ENCODE results near the gene R3HDM4.
"Not testable (repeated sequence)": the region's sequence is repeated elsewhere in the genome, so short reads cannot be mapped to it uniquely, and the experiment has no call there.

R3HDM4 gene

GRCh38 chr19:879711-880438 is 33.1 kb downstream of the R3HDM4 start:
- Histone ChIP-seq H3K27ac (ENCODE audit: low read length) (no peak overlapping the region), H3K27me3 (ENCODE audit: control insufficient read depth, insufficient read depth, low read length) (no peaks in the 10 kb centered on the region), H3K9me3 (ENCODE audit: control insufficient read depth, insufficient read depth, low read length) (no peaks in the 10 kb centered on the region), H3K4me1 (ENCODE audit: control insufficient read depth, insufficient read depth, low read length) (no peaks in the 10 kb centered on the region; the same call in 1 of the 2 replicates), H3K36me3 (ENCODE audit: control insufficient read depth, insufficient read depth, low read length) (peaks cover 27% of the 10 kb centered on the region), H3K4me3 (ENCODE audit: low read length) (no peak overlapping the region)
- no CpG with 5 or more reads among the region's 37 CpGs for WGBS (ENCODE audit: insufficient coverage, insufficient read length)
- no peak for DNase-seq (ENCODE audit: low read depth, low spot score)

- H3K36me3 ChIP-seq (ENCODE audit: control insufficient read depth, insufficient read depth, low read length): peaks cover 29% of the 10 kb centered on the region
- not testable (repeated sequence) for H3K4me3 ChIP-seq (ENCODE audit: low read length); H3K4me1 ChIP-seq (ENCODE audit: control insufficient read depth, insufficient read depth, low read length); DNase-seq (ENCODE audit: low read depth, low spot score); H3K9me3 ChIP-seq (ENCODE audit: control insufficient read depth, insufficient read depth, low read length); H3K27me3 ChIP-seq (ENCODE audit: control insufficient read depth, insufficient read depth, low read length); H3K27ac ChIP-seq (ENCODE audit: low read length)
- WGBS (ENCODE audit: insufficient coverage, insufficient read length): no CpG with 5 or more reads among the region's 24 CpGs
Measured at GRCh38 chr19:878751-879561, 34.1 kb downstream of the R3HDM4 start.

- not testable (repeated sequence) for H3K27me3 ChIP-seq (ENCODE audit: control insufficient read depth, insufficient read depth, low read length); H3K27ac ChIP-seq (ENCODE audit: low read length); H3K4me1 ChIP-seq (ENCODE audit: control insufficient read depth, insufficient read depth, low read length); H3K9me3 ChIP-seq (ENCODE audit: control insufficient read depth, insufficient read depth, low read length); H3K4me3 ChIP-seq (ENCODE audit: low read length); DNase-seq (ENCODE audit: low read depth, low spot score)
- H3K36me3 ChIP-seq (ENCODE audit: control insufficient read depth, insufficient read depth, low read length): peaks cover 27% of the 10 kb centered on the region; the same call in 1 of the 2 replicates
- no CpG with 5 or more reads among the region's 23 CpGs for WGBS (ENCODE audit: insufficient coverage, insufficient read length)
Measured at GRCh38 chr19:877992-878660, 34.9 kb downstream of the R3HDM4 start.

- DNase-seq (ENCODE audit: low read depth, low spot score): no peak
- peaks cover 18% of the 10 kb centered on the region; the same call in 1 of the 2 replicates for H3K36me3 ChIP-seq (ENCODE audit: control insufficient read depth, insufficient read depth, low read length)
- no CpG with 5 or more reads among the region's 29 CpGs for WGBS (ENCODE audit: insufficient coverage, insufficient read length)
Measured at GRCh38 chr19:876780-877314, 36.2 kb downstream of the R3HDM4 start.

GRCh38 chr19:876089-876488 is 36.9 kb downstream of the R3HDM4 start:
- Histone ChIP-seq H3K4me1 (ENCODE audit: control insufficient read depth, insufficient read depth, low read length) (peaks cover 9% of the 10 kb centered on the region), H3K36me3 (ENCODE audit: control insufficient read depth, insufficient read depth, low read length) (peaks cover 12% of the 10 kb centered on the region; the same call in 1 of the 2 replicates), H3K9me3 (ENCODE audit: control insufficient read depth, insufficient read depth, low read length) (no peaks in the 10 kb centered on the region), H3K27me3 (ENCODE audit: control insufficient read depth, insufficient read depth, low read length) (no peaks in the 10 kb centered on the region), H3K27ac (ENCODE audit: low read length) (no peak overlapping the region), H3K4me3 (ENCODE audit: low read length) (no peak overlapping the region)
- WGBS (ENCODE audit: insufficient coverage, insufficient read length): no CpG with 5 or more reads among the region's 18 CpGs
- DNase-seq (ENCODE audit: low read depth, low spot score): no peak

More at GRCh38 chr19:876780-877314, 36.2 kb downstream of the R3HDM4 start:
- Histone ChIP-seq H3K4me1 (ENCODE audit: control insufficient read depth, insufficient read depth, low read length) (peaks cover 9% of the 10 kb centered on the region), H3K27ac (ENCODE audit: low read length) (no peak overlapping the region), H3K4me3 (ENCODE audit: low read length) (no peak overlapping the region), H3K9me3 (ENCODE audit: control insufficient read depth, insufficient read depth, low read length) (no peaks in the 10 kb centered on the region), H3K27me3 (ENCODE audit: control insufficient read depth, insufficient read depth, low read length) (no peaks in the 10 kb centered on the region)

GRCh38 chr19:875265-875879 is 37.6 kb downstream of the R3HDM4 start:
- H3K27ac ChIP-seq (ENCODE audit: low read length): no peak overlapping the region
- no peaks in the 10 kb centered on the region for H3K27me3 ChIP-seq (ENCODE audit: control insufficient read depth, insufficient read depth, low read length)
- DNase-seq (ENCODE audit: low read depth, low spot score): no peak
- H3K4me1 ChIP-seq (ENCODE audit: control insufficient read depth, insufficient read depth, low read length): peaks cover 11% of the 10 kb centered on the region
- no peak overlapping the region for H3K4me3 ChIP-seq (ENCODE audit: low read length)
- no CpG with 5 or more reads among the region's 28 CpGs for WGBS (ENCODE audit: insufficient coverage, insufficient read length)
- peaks cover 18% of the 10 kb centered on the region; the same call in 1 of the 2 replicates for H3K36me3 ChIP-seq (ENCODE audit: control insufficient read depth, insufficient read depth, low read length)
- H3K9me3 ChIP-seq (ENCODE audit: control insufficient read depth, insufficient read depth, low read length): no peaks in the 10 kb centered on the region

- Histone ChIP-seq H3K9me3 (ENCODE audit: control insufficient read depth, insufficient read depth, low read length) (no peaks in the 10 kb centered on the region), H3K27ac (ENCODE audit: low read length) (no peak overlapping the region), H3K4me1 (ENCODE audit: control insufficient read depth, insufficient read depth, low read length) (peaks cover 11% of the 10 kb centered on the region), H3K4me3 (ENCODE audit: low read length) (no peak overlapping the region; the same call in 1 of the 2 replicates), H3K27me3 (ENCODE audit: control insufficient read depth, insufficient read depth, low read length) (no peaks in the 10 kb centered on the region), H3K36me3 (ENCODE audit: control insufficient read depth, insufficient read depth, low read length) (peaks cover 15% of the 10 kb centered on the region; the same call in 1 of the 2 replicates)
- DNase-seq (ENCODE audit: low read depth, low spot score): no peak
- no CpG with 5 or more reads among the region's 22 CpGs for WGBS (ENCODE audit: insufficient coverage, insufficient read length)
Measured at GRCh38 chr19:873561-874041, 39.4 kb downstream of the R3HDM4 start.

GRCh38 chr19:873084-873483 is 39.9 kb downstream of the R3HDM4 start:
- no CpG with 5 or more reads among the region's 13 CpGs for WGBS (ENCODE audit: insufficient coverage, insufficient read length)
- Histone ChIP-seq H3K27me3 (ENCODE audit: control insufficient read depth, insufficient read depth, low read length) (no peaks in the 10 kb centered on the region), H3K27ac (ENCODE audit: low read length) (no peak overlapping the region)

GRCh38 chr19:872266-872951 is 40.6 kb downstream of the R3HDM4 start:
- H3K4me3 ChIP-seq (ENCODE audit: low read length): no peak overlapping the region
- WGBS (ENCODE audit: insufficient coverage, insufficient read length): no CpG with 5 or more reads among the region's 27 CpGs
- no peak for DNase-seq (ENCODE audit: low read depth, low spot score)
- no peak overlapping the region for H3K27ac ChIP-seq (ENCODE audit: low read length)
- peaks cover 23% of the 10 kb centered on the region; the same call in 1 of the 2 replicates for H3K36me3 ChIP-seq (ENCODE audit: control insufficient read depth, insufficient read depth, low read length)
- no peaks in the 10 kb centered on the region for H3K9me3 ChIP-seq (ENCODE audit: control insufficient read depth, insufficient read depth, low read length)
- no peaks in the 10 kb centered on the region for H3K27me3 ChIP-seq (ENCODE audit: control insufficient read depth, insufficient read depth, low read length)
- peaks cover 11% of the 10 kb centered on the region for H3K4me1 ChIP-seq (ENCODE audit: control insufficient read depth, insufficient read depth, low read length)

More at GRCh38 chr19:873084-873483, 39.9 kb downstream of the R3HDM4 start:
- H3K4me1 ChIP-seq (ENCODE audit: control insufficient read depth, insufficient read depth, low read length): peaks cover 11% of the 10 kb centered on the region
- peaks cover 20% of the 10 kb centered on the region; the same call in 1 of the 2 replicates for H3K36me3 ChIP-seq (ENCODE audit: control insufficient read depth, insufficient read depth, low read length)
- H3K4me3 ChIP-seq (ENCODE audit: low read length): no peak overlapping the region; the same call in 1 of the 2 replicates
- DNase-seq (ENCODE audit: low read depth, low spot score): no peak
- no peaks in the 10 kb centered on the region for H3K9me3 ChIP-seq (ENCODE audit: control insufficient read depth, insufficient read depth, low read length)
